Stimulated activated CD4-positive, alpha-beta T cell treated with anti-CD3 and anti-CD28 coated beads, Interleukin-2, amount 100 ng/mL, for 24 hours (primary cell): ENCODE results near the gene TENT4B.

ENCODE experiments used
- DNase-seq, 2 donors: peaks; one replicate each; pipeline ENCODE4 v3.0.0-alpha.2; 2020

Gene TENT4B

DNA sequence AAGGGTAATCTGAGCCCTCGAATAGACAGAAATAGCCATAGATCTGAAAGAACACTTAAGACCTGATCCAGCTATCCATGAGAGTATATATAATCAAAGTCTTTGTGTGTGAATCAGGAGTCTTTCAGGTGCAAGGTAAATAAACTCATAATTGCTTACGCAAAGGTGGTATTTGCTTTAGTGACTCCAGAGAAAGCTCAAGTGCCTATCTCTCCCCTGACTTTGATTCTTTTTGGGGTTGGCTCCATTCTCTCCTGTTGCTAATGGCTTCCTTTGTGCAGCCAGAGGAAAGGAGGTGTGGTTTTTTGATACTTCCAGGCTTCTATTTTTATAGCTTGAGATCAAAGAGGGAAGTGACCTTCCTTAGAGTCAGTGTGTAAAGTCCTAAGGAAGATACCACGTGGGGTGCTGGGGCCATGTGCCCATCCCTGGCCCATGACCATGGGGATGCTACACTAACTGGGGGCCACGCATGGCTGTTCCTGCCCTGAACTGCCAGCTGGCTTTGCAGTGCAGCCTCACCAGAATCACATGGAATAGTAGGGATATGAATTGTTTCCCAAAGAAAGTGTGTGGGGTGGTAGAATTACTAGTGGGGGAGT, 45.8 kb downstream of the TENT4B start:
- no peak for DNase-seq

- DNase-seq: no peak
Measured at GRCh38 chr16:50201787-50202186, 48.7 kb downstream of the TENT4B start.

DNA sequence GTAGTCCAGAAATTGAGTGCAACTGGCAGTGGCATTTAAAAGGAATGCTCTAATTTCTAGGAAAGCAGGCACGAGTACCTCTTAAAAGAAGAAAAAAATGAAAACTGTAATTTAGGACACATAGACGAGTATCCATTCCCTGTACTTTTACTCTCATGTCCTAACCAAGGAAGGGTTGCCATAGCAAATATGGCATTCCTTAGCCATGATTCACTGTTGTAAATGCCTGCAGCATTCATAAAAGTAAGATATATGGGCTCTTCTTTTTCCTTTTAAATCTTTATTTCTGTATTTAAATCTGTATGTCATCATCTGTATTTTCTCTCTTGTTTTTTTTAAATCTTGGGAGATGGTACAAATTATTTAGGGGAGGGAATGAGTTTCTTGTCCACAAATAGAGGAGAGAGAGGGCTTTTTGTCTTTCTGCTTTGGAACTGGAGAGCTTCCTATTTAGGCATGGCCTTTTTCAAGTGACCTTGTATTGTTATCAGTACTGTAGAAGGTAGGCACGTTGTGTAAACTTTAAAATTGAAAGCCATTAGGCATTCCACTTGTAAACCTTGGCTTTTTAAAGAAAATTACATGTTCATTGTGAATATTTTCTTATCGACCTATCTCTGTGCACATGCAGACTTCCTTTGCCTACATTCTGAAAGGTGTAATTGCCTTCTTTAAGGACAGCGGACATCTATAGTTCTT, 50.0 kb downstream of the TENT4B start:
- no peak for DNase-seq

GRCh38 chr16:50203681-50204080, 50.6 kb downstream of the TENT4B start:
- no peak for DNase-seq

DNA sequence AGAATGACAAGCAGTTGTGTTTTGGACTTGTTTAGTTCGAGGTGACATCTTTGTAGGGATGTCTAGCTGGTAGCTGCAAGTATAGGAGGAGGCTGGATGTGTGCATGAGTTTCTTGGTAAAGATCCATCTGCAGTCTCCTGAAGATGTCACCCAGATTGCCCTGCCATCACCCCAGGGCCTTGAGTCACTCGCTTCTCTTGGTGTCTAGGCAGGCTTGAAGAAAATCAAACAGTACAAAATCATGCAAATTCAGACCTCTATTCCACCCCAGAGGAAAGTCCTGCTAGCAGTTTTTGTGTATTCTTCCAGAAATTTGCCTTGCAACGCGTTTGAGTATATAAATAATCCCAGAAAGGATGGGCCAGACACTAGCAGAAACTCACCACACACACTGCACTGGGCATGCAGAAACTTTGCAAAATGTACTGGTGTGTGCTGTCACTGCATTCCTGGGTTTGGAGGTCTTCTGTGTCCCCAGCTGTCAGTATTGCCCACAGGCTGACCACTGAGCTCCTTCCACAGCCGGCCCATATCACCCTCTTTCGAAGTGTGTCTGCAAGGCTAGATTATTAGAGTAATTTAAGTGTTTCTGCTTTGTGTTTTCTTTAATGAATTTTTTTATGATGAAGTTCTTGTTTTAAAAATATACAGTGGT, 51.5 kb downstream of the TENT4B start:
- DNase-seq: no peak

GRCh38 chr16:50207652-50208051, 54.5 kb downstream of the TENT4B start:
- no peak for DNase-seq

GRCh38 chr16:50208460-50208931, 55.4 kb downstream of the TENT4B start:
- no peak for DNase-seq

DNA sequence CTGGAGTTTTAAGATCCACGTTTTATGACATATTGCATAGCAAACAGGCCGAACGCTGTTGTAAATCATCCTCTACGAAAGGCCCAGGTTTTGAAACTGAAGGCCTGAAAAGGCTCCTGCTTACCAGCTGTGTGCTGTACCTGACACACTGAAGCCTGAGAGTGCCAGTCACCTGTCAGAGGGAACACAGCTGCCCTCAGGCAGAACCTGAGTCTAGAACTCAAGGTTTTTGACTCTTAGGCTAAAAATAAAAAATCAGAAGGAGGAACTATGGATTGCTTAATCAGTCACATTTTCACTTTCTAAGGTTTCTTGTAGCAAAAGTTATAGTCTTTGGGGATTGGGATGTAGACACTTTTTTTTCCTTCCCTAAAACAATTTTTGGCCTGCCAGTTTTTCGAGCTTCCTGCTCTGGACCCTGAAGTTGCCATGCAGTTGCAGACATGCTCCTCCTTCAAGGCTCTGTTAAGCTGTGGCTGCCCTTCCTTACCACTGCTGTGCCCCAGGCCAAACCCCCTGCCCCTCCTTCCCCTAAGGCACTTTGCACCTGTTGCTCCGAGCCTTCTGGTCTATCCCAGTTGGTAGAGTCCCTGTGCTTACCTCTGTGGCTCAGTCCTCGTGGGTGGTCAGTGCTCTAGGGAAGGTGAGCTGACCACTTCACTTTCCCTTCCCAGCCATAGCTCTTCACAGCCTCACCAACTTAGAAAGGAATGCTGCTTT, 56.6 kb downstream of the TENT4B start:
- DNase-seq: no peak

GRCh38 chr16:50210266-50211038, 57.3 kb downstream of the TENT4B start:
- peak; percentile 63 to 64 for DNase-seq

- DNase-seq: no peak
Measured at GRCh38 chr16:50213939-50214519, 60.9 kb downstream of the TENT4B start.

- no peak for DNase-seq
Measured at GRCh38 chr16:50215680-50216079, 62.6 kb downstream of the TENT4B start.

DNA sequence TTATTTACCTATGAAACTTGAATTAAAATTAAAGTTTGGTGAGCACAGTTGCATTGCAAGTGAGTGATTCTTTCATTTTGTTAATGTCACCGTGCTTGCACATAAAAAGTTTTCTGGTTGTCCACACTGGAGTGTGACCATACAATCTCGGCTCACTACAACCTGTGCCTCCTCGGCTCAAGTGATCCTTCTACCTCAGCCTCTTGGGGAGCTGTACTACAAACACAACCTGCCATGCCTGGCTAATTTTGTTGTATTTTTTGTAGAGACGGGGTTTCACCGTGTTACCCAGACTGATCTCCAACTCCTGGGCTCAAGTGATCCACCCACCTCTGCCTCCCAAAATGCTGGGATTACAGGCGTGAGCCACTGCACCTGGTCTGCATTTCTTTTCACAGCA, 63.1 kb downstream of the TENT4B start:
- DNase-seq: no peak

GRCh38 chr16:50219402-50219975, 66.4 kb downstream of the TENT4B start:
- no peak for DNase-seq

- DNase-seq: no peak
Measured at GRCh38 chr16:50224286-50224685, 71.2 kb downstream of the TENT4B start.

DNA sequence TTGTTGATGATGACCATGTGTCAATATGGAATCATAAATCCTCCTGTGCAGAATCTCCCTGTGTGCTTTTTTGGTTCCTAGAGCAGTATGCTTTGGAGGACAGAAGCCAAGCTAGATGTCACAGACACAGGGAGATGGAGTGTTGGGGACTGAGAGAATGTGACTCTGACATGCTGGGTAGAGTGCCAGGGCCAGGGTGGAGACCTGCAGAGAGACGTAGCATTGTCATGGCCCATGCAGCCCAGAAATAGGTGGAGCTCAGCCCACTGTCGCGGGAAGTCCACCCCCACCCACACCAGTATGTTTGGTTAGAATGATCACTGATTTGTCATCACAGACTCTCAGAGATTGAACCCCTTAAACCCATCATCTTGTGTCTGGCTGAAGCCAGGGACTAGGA, 74.0 kb downstream of the TENT4B start:
- DNase-seq: no peak

DNA sequence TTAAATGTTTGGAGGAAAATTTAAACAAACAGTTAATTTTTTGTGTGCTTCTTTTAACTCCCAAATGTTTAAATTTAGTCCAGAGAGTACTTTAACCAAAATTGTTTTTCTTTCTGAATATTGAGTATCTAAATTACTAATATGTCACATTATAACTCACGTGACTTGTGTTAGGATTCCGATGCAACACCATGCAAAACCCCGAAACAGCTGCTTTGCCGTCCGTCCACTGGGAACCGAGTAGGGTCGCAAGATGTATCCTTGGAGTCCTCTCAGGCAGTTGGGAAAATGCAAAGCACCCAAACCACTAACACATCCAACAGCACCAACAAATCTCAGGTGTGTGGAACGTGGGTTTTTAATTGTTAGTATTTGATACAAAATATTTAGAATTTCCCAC, 74.6 kb downstream of the TENT4B start:
- DNase-seq: no peak

DNA sequence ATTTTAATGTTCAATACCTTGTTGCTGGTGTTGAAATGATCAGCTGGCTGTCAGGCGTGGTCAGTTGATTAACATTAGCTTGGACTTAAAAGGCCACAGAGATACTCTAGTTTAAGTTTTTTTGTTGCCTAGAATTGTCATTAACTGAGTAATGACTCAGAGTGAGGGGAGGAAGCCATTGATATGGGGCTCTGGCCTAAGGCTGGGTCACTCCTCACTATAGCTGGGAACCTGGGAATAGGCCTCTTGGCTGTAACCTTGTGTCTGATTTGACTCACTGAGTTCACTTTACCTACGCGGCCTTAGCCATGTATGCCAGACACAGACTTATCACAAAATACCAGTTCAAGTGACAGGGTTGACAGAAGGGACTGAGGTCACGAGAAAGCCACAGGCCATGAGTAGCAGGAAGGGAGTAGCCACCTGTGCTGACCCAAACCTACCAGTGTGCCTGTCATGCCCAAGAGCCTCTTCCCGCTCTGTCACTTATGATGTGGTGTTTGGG, 75.3 kb downstream of the TENT4B start:
- DNase-seq: no peak

- DNase-seq: no peak
Measured at GRCh38 chr16:50229149-50229726, 76.1 kb downstream of the TENT4B start.

- no peak for DNase-seq
Measured at GRCh38 chr16:50234771-50235556, 81.9 kb downstream of the TENT4B start.

DNA sequence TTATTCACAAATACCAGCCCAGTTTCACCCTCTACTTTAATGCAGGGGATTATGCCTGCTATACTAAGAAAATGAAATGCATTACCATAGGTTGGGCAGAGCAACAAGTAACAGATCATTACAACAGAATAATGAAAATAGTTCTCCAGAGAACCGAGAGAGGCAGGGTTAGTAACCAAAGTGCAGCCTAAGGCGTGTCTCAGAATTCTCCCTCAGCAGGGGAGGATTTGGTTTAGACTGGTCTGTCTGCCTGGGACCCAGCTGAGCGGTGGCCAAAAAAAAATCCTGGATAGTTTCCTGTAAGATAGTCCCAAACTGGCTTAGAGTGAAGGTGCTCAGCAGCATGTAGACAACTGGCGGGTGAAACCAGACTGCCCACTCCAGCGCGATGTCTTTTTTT, 82.5 kb downstream of the TENT4B start:
- DNase-seq: no peak

DNA sequence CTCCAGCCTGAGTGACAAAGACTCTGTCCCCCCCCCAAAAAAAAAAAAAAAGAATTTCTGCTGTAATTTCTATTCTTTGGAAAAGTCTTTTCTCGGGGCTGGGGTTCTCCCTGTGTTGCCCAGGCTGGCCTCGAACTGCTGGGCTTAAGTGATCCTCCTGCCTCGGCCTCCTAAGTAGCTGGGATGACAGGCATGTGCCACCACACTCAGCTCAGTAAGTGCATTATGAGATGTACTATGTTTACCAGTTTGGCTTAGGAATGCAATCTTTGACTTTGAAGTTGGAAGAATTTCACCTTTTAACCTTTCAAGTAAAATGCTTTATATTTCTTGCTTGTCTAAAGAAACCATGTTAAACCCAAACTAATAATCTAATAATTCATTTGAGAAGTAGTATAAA, 85.2 kb downstream of the TENT4B start:
- DNase-seq: no peak
